ACC112 (cell line): ENCODE measurements around the gene TCF7L2.
A peak's percentile ranks its signal among the peaks of the same experiment; 100 is the strongest.

Source experiments
- H2AFZ ChIP-seq: fragments of 200-600 bp; sonication (generic); one replicate; pipeline ENCODE4 v1.6.0; 2017; ENCODE audit warnings: antibody characterized with exemption, low read length; ENCODE audit not compliant: unreplicated experiment
- H3K27ac ChIP-seq: fragments of 200-600 bp; sonication (generic); 2 replicates; pipeline ENCODE4 v1.5.1; 2014; ENCODE audit warnings: low read depth, mild to moderate bottlenecking, antibody characterized with exemption, low read length, moderate library complexity
- H3K27me3 ChIP-seq: fragments of 200-600 bp; sonication (generic); 2 replicates; pipeline ENCODE4 v1.6.1; 2014; ENCODE audit warnings: mild to moderate bottlenecking, antibody characterized with exemption, low read length, moderate library complexity, mixed read lengths; ENCODE audit not compliant: insufficient read depth
- H3K36me3 ChIP-seq: fragments of 200-600 bp; sonication (generic); 2 replicates; pipeline ENCODE4 v1.6.1; 2016; ENCODE audit warnings: mild to moderate bottlenecking, antibody characterized with exemption, low read length, moderate library complexity, mixed read lengths; ENCODE audit not compliant: insufficient read depth
- H3K4me1 ChIP-seq: fragments of 200-600 bp; sonication (generic); one replicate; pipeline ENCODE4 v1.6.1; 2016; ENCODE audit warnings: low read length, mixed read lengths; ENCODE audit not compliant: insufficient read depth, unreplicated experiment, control insufficient read depth
- H3K4me3 ChIP-seq: fragments of 200-600 bp; sonication (generic); 2 replicates; pipeline ENCODE4 v1.5.1; 2014; ENCODE audit warnings: mild to moderate bottlenecking, low read depth, low read length
- H3K79me2 ChIP-seq: fragments of 200-600 bp; sonication (generic); one replicate; pipeline ENCODE4 v1.6.0; 2016; ENCODE audit warnings: low read length; ENCODE audit not compliant: control insufficient read depth, unreplicated experiment, insufficient read depth

TCF7L2 gene

DNA sequence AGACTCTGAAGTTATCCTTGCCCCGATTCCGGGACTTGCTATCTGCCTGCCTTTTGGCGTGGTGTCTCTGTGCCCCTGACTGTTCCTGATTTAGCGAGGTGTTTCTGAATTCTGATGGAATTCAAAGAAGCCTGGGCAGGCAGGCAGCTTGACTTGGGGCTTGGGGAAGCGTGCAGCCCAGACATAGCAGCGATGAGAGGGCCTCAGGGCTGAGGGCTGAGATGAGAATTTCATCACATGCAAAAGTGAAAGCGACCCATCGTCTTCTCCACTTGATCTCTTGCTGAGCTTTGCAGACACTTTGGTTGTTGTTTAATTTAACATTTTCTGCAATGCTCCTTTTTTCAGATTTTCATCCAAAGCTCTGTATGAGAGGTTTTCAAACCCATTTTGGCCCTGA, 57.8 kb downstream of the TCF7L2 start:
- Histone ChIP-seq H3K79me2 (peaks cover 43% of the 10 kb centered on the region), H3K36me3 (0 out of 2 replicates have a peak, but pooled peaks cover 4% of the 10 kb centered on the region), H3K4me1 (no peaks in the 10 kb centered on the region), H3K4me3 (peak overlapping the region; percentile 42; the same call in 1 of the 2 replicates), H3K27me3 (no peaks in the 10 kb centered on the region), H3K27ac (no peak overlapping the region), H2AFZ (no peak overlapping the region)

DNA sequence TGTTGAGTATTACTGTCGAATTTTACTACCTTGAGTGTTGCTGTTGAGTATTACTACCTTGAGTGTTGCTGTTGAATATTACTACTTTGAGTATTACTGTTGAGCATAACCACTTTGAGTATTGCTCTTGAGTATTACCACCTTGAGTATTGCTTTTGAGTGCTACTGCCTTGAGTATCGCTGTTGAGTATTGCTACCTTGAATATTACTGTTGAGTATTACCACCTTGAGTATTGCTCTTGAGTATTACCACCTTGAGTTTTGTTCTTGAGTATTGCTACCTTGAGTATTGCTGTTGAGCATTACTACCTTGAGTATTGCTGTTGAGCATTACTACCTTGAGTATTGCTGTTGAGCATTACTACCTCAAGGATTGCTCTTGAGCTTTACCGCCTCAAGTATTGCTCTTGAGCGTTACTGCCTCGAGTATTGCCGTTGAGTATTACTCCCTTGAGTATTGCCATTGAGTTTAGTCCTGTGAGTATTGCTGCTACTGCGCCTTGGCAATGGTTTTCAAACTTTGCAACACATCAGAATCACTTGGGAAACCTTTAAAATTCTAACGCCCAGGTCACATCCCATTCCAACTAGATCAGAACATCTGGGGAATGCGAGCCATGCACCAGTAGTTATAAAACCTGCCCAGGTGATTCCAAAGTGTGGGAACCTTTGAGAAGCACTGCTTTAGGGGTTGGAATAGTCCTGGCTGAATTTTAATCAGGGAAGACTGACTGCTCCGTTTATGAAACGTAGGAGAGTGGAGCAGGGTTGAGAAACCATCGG, 61.7 kb downstream of the TCF7L2 start:
- Histone ChIP-seq H2AFZ (no peak overlapping the region), H3K27me3 (no peaks in the 10 kb centered on the region), H3K4me1 (no peaks in the 10 kb centered on the region), H3K27ac (no peak overlapping the region), H3K4me3 (no peak overlapping the region), H3K36me3 (0 out of 2 replicates have a peak, but pooled peaks cover 4% of the 10 kb centered on the region), H3K79me2 (peaks cover 55% of the 10 kb centered on the region)

DNA sequence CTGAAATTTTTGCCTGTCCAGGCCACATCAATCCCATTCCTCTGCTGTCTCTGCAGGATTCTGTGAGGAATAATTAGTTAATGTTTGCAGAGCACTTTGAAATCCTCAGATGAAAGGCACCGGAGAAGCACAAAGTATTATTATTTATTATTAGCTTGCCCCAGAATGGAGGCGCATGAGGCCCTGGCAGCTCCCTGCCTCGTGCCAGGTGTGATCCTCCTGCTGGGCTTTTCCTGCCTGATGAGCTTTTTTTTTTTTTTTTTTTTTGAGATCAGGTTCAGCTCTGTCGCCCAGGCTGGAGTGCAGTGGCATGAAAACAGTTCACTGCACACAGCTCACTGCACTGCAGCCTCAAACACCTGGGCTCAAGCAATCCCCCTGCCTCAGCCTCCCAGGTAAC, 65.2 kb downstream of the TCF7L2 start:
- no peaks in the 10 kb centered on the region for H3K4me1 ChIP-seq
- no peaks in the 10 kb centered on the region for H3K27me3 ChIP-seq
- H3K79me2 ChIP-seq = peaks cover 43% of the 10 kb centered on the region
- H3K4me3 ChIP-seq = no peak overlapping the region
- no peak overlapping the region for H3K27ac ChIP-seq
- no peak overlapping the region for H2AFZ ChIP-seq
- H3K36me3 ChIP-seq = no peaks in the 10 kb centered on the region

DNA sequence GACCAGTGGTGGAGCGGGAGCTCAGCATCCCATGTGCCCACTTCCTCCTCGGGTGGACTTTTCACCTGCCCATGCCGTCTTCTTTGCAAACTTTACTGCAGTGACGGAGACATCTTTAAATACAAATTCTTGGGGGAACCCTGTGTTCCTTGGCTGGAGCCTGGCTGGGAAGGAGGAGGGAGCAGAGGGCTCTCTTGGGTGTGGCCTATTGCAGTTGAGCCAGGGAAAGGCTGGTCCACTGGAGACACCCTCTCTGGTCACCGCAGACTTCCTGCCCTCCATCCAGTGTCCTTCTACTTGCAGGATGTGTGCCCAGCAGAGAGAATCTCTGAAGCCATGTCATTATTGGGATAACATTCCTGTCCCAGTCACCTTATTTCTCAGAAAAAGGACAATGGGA, 67.3 kb downstream of the TCF7L2 start:
- H3K4me1 ChIP-seq = peaks cover 7% of the 10 kb centered on the region
- no peak overlapping the region for H2AFZ ChIP-seq
- H3K4me3 ChIP-seq = no peak overlapping the region
- H3K27ac ChIP-seq = no peak overlapping the region
- H3K79me2 ChIP-seq = peaks cover 40% of the 10 kb centered on the region
- no peaks in the 10 kb centered on the region for H3K36me3 ChIP-seq
- H3K27me3 ChIP-seq = no peaks in the 10 kb centered on the region

DNA sequence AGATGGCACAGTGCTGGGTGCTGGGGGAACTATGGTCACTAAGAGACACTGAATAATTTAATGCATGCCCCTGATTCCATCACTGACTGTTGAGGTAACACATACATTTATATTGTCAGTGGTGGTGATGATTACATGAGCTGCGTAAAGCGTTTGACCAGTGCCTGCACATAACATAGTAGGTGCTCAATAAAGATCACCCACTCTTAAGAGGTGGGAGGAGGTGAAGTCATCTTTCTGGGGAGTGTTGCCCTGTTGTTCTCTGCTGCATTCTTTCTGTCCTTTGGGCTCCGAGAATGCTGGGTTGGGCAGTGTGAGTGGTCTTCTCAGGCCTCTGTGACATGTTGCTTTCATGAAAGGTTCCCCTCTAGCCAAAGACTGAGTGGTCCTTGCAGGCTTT, 68.0 kb downstream of the TCF7L2 start:
- no peak overlapping the region for H2AFZ ChIP-seq
- peaks cover 42% of the 10 kb centered on the region for H3K79me2 ChIP-seq
- H3K4me1 ChIP-seq = peaks cover 7% of the 10 kb centered on the region
- H3K36me3 ChIP-seq = no peaks in the 10 kb centered on the region
- H3K27me3 ChIP-seq = no peaks in the 10 kb centered on the region
- no peak overlapping the region for H3K4me3 ChIP-seq
- no peak overlapping the region for H3K27ac ChIP-seq

DNA sequence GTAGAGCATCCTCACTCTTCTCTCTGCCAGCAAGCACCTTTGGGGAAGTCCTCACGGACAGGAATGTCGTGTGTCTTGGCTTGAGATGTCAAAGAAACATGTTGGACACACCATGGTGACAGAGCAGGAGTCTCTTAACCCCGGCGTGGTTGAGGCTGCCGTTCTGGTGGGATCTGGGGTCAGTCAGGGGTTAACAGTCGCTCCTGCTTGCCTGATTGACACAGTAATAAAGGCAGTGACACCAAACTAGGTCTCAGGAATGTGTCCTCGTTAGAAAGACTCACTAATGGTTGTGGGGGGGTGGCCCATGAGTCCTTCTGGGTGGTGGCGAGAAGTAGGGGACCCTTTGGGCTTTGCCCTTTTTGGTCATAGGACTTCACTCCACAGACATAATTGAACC, 69.0 kb downstream of the TCF7L2 start:
- no peaks in the 10 kb centered on the region for H3K27me3 ChIP-seq
- no peaks in the 10 kb centered on the region for H3K36me3 ChIP-seq
- peaks cover 7% of the 10 kb centered on the region for H3K4me1 ChIP-seq
- peaks cover 36% of the 10 kb centered on the region for H3K79me2 ChIP-seq
- no peak overlapping the region for H2AFZ ChIP-seq
- no peak overlapping the region for H3K27ac ChIP-seq
- no peak overlapping the region for H3K4me3 ChIP-seq

DNA sequence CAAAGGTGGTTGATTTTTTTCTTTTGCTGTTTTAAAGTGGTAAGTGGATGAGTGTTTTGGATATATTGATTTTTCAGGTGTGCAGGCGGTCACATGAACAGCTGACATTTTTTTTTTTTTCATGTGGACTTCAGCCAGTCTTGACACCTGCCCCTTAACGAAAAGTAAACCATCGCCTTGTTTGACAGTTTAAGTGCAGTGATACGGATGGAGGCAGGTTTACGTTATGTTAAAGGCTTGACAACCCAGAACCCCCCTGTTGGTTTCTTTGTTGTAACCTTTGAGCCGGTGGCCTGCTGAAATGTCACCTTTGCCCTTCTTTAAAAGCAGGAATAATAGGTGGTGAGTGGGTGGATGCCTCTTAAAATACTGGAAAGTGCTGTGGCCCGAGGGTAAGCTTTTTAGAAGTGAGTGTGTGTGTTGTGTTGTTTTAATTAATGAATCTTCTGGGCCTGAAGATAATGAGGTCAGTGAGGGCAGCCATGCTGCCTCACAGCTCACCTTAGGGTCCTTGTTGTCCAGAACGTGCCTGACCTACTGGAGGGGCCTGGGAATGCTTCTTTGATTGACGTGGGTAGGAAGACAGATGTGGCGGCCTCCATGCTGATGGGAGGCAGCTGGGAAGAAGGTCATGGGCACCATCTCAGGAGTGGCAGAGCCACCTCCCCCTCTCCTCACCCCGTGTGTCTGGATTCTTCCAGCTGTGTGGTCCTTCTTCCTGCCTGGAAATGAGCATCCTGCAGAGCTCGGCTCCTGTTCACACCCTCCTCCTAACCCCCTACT, 69.8 kb downstream of the TCF7L2 start:
- no peaks in the 10 kb centered on the region for H3K27me3 ChIP-seq
- no peaks in the 10 kb centered on the region for H3K36me3 ChIP-seq
- H3K4me3 ChIP-seq = no peak overlapping the region
- no peak overlapping the region for H2AFZ ChIP-seq
- no peak overlapping the region for H3K27ac ChIP-seq
- peaks cover 31% of the 10 kb centered on the region for H3K79me2 ChIP-seq
- peaks cover 7% of the 10 kb centered on the region for H3K4me1 ChIP-seq

DNA sequence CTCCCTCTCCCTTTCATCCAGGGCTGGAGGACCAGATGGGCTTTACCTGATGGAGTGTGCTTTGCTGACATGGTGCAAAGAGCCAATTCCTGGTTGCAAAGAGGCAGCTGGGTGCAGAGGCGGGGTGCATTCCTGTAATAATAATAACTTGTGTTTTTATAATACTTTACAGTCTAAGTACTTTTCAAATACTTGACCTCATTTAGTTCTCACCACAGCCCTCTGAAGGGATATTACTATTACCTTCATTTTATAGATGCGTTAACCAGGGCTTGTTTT, 70.4 kb downstream of the TCF7L2 start:
- H3K79me2 ChIP-seq = peaks cover 31% of the 10 kb centered on the region
- H3K27me3 ChIP-seq = no peaks in the 10 kb centered on the region
- H2AFZ ChIP-seq = no peak overlapping the region
- no peak overlapping the region for H3K27ac ChIP-seq
- no peak overlapping the region for H3K4me3 ChIP-seq
- H3K4me1 ChIP-seq = peaks cover 7% of the 10 kb centered on the region
- H3K36me3 ChIP-seq = no peaks in the 10 kb centered on the region

DNA sequence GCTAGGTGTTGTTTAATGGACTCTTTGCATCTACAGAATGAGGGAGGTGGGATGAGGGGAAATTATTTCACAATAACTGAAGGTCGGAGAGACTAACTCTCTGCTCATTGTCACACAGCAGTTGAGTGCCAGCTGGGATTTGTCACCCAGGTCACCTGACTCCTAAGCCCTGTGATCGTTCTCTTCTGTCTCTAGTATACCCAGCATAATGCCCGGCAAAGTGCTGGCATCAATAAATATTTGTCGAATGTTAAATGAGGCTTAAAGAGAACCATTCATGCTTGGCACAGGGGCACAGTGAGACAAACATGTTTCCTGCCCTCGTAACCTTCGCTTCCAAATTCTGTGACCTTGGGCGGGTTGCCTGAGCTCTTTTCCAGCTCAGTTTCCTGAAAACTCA, 70.8 kb downstream of the TCF7L2 start:
- no peak overlapping the region for H3K27ac ChIP-seq
- H2AFZ ChIP-seq = no peak overlapping the region
- H3K4me3 ChIP-seq = no peak overlapping the region
- peaks cover 7% of the 10 kb centered on the region for H3K4me1 ChIP-seq
- H3K27me3 ChIP-seq = no peaks in the 10 kb centered on the region
- H3K36me3 ChIP-seq = no peaks in the 10 kb centered on the region
- peaks cover 31% of the 10 kb centered on the region for H3K79me2 ChIP-seq

DNA sequence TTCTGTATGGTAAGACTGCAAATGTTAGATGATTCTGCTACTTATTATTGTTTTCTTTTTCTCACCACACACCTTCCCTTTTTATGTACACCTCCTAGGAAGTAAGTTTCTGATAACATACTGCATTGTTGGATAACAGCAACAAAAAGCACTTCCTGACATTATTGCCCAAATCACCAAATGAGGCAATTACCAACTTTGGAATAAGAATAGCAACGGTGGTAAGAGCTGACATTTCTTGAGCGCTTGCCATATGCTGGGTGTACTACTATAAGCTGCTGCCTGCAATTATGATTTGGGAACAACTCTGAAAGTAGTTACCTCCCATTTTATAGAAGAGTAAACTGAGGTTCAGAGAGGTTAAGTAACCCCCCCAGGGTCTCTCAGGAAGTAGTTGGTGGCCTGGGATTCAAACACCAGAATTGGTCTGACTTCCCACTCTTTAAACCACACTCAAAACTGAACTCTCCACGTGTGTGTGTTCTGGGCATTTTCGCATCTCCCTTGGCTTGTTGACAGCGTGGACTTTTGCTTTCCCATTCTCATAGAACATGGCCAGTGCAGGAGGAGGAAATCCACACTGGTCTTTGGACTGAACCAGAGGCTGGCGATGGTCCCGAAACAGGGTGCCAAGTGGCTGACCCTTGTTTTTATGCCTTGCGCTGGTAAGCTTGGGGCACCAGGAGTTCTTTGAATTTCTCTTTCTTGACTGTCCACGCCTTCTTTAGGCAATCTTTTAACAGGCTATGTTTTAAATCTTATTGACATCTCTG, 71.4 kb downstream of the TCF7L2 start:
- Histone ChIP-seq H3K27me3 (no peaks in the 10 kb centered on the region), H3K79me2 (peaks cover 34% of the 10 kb centered on the region), H3K27ac (no peak overlapping the region), H3K4me3 (no peak overlapping the region), H3K4me1 (peaks cover 8% of the 10 kb centered on the region), H2AFZ (no peak overlapping the region), H3K36me3 (no peaks in the 10 kb centered on the region)
